Activated B cell treated with CpG ODN at 0.5 μM for 24 hours (primary cell): ENCODE results near the gene SMAD3. TPM values are rescaled to one million over a fixed set of nuclear protein-coding genes. Genes with fewer than 3 reads are reported as not detected.

Source experiments
- ATAC-seq: fragments of 200-7000 bp; cut with Tn5 transposase; one replicate; pipeline ENCODE4 v1.10.0; 2021; ENCODE audit warnings: low read depth, mild to moderate bottlenecking, moderate library complexity
- CTCF ChIA-PET: fragments of 350-600 bp; sonication (Branson Sonifier 250); formaldehyde crosslinking; loops from one replicate; lab custom pipeline; 2021; ENCODE audit warnings: antibody characterized with exemption; lab: Charles Lee
- POLR2A ChIA-PET: fragments of 350-600 bp; sonication (Branson Sonifier 250); formaldehyde crosslinking; loops from one replicate; lab custom pipeline; 2021; ENCODE audit warnings: antibody characterized with exemption; lab: Charles Lee
- DNase-seq: peaks from one replicate; pipeline ENCODE4 v3.0.0; 2022
- H3K27ac Mint-ChIP-seq: one replicate; pipeline ENCODE4 v1.8.0; 2020; ENCODE audit warnings: mixed read lengths
- H3K27me3 Mint-ChIP-seq: one replicate; pipeline ENCODE4 v1.8.0; 2021; ENCODE audit warnings: mixed read lengths
- H3K36me3 Mint-ChIP-seq: one replicate; pipeline ENCODE4 v1.8.0; 2021; ENCODE audit warnings: low read depth, mixed read lengths
- H3K4me1 Mint-ChIP-seq: one replicate; pipeline ENCODE4 v1.8.0; 2021; ENCODE audit warnings: mixed read lengths
- H3K4me3 Mint-ChIP-seq: one replicate; pipeline ENCODE4 v1.8.0; 2020; ENCODE audit warnings: mild to moderate bottlenecking, mixed read lengths
- H3K9me3 Mint-ChIP-seq: one replicate; pipeline ENCODE4 v1.8.0; 2020; ENCODE audit warnings: mixed read lengths
- CTCF ChIP-seq: fragments of 200-600 bp; IDR thresholded peaks from one replicate; pipeline ENCODE4 v1.8.0; 2022; ENCODE audit warnings: antibody characterized with exemption, mild to moderate bottlenecking
- intact Hi-C: fragments of 100-400 bp; cut with micrococcal nuclease; formaldehyde crosslinking; loops from one replicate; pipeline ENCODE4 v1.15.1; 2024
- total RNA-seq: library from RNA; stranded (reverse); gene quantifications from 2 replicates; pipeline ENCODE4 v1.2.3, GENCODE V29; 2022

The SMAD3 gene
- total RNA-seq, 1 donor from 2014 or later, result 118 TPM

GRCh38 chr15:67089217-67090193 lies 24.1 kb downstream of the SMAD3 start:
- DNase-seq (no peak), ATAC-seq (no peak)
- Mint-ChIP-seq H3K36me3 (peaks cover 14% of the 10 kb centered on the region), H3K27ac (peak overlapping the region; percentile 95), H3K4me3 (no peak overlapping the region), H3K9me3 (no peaks in the 10 kb centered on the region), H3K4me1 (peaks cover 100% of the 10 kb centered on the region), H3K27me3 (no peaks in the 10 kb centered on the region)
- ChIA-PET POLR2A (interaction anchor here (5.4 to 36.9 kb wide), 5 partner anchors 7 to 25 kb away, joined by 42 to 1703 read pairs (median 259); partner anchors contain the start of gene SMAD3), CTCF (interaction anchor here (1.0 to 1.9 kb wide), 2 partner anchors 8 to 143 kb away, joined by 3 to 7 read pairs; no protein-coding TSS in a partner anchor)
- intact Hi-C loops, result loop anchor here (10.0 kb wide), 2 partner anchors 225 to 455 kb away; partner anchors contain the start of gene MAP2K5
- no peak for TF ChIP-seq CTCF

GRCh38 chr15:67090297-67091070 lies 25.1 kb downstream of the SMAD3 start:
- Mint-ChIP-seq H3K27me3 (no peaks in the 10 kb centered on the region), H3K27ac (peak overlapping the region; percentile 95), H3K36me3 (peaks cover 21% of the 10 kb centered on the region), H3K4me1 (peaks cover 100% of the 10 kb centered on the region), H3K4me3 (peak overlapping the region; percentile 74), H3K9me3 (no peaks in the 10 kb centered on the region)
- DNase-seq, result no peak
- no peak for ATAC-seq
- TF ChIP-seq CTCF, result no peak
- intact Hi-C loops, result no loop called here
- ChIA-PET CTCF (interaction anchor here (1.0 to 2.6 kb wide), 3 partner anchors 9 to 144 kb away, joined by 3 to 9 read pairs (median 7); no protein-coding TSS in a partner anchor), POLR2A (interaction anchor here (5.4 to 36.9 kb wide), 4 partner anchors 8 to 24 kb away, joined by 42 to 1703 read pairs (median 172); partner anchors contain the start of gene SMAD3)

- no peaks in the 10 kb centered on the region for H3K9me3 Mint-ChIP-seq
Observed at GRCh38 chr15:67091071-67091979, 25.9 kb downstream of the SMAD3 start.

More at GRCh38 chr15:67091071-67091979, 25.9 kb downstream of the SMAD3 start:
- intact Hi-C loops, result no loop called here
- peak; percentile 46 for ATAC-seq
- peak overlapping the region; percentile 95 for H3K27ac Mint-ChIP-seq
- DNase-seq, result no peak
- POLR2A ChIA-PET, result interaction anchor here (1.0 to 36.9 kb wide), 5 partner anchors 9 to 101 kb away, joined by 3 to 1703 read pairs (median 86); partner anchors contain the start of gene SMAD3
- no peak for TF ChIP-seq CTCF
- peaks cover 29% of the 10 kb centered on the region for H3K36me3 Mint-ChIP-seq
- peaks cover 100% of the 10 kb centered on the region for H3K4me1 Mint-ChIP-seq
- H3K4me3 Mint-ChIP-seq, result peak overlapping the region; percentile 74
- H3K27me3 Mint-ChIP-seq, result no peaks in the 10 kb centered on the region
- CTCF ChIA-PET, result interaction anchor here (1.0 to 2.6 kb wide), 3 partner anchors 10 to 144 kb away, joined by 3 to 9 read pairs (median 7); no protein-coding TSS in a partner anchor
